ENCODE data around the gene B4GALT6.

DNA sequence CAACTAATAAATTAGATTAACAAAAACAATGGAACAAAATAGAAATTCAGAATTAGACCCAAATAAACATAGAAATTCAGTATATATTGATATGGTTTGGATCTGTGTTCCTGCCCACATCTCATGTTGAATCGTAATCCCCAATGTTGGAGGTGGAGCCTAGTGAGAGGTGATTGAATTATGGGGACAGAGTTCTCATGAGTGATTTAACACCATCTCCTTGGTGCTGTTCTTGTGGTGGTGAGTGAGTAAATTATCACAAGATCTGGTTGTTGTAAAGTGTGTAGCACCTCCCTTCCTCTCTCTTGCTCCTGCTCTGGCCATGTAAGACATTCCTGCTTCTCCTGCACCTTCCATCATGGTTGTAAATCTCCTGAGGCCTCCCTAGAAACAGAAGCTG, 16.6 kb upstream of the B4GALT6 start:
- TF ChIP-seq, protein P1, sequence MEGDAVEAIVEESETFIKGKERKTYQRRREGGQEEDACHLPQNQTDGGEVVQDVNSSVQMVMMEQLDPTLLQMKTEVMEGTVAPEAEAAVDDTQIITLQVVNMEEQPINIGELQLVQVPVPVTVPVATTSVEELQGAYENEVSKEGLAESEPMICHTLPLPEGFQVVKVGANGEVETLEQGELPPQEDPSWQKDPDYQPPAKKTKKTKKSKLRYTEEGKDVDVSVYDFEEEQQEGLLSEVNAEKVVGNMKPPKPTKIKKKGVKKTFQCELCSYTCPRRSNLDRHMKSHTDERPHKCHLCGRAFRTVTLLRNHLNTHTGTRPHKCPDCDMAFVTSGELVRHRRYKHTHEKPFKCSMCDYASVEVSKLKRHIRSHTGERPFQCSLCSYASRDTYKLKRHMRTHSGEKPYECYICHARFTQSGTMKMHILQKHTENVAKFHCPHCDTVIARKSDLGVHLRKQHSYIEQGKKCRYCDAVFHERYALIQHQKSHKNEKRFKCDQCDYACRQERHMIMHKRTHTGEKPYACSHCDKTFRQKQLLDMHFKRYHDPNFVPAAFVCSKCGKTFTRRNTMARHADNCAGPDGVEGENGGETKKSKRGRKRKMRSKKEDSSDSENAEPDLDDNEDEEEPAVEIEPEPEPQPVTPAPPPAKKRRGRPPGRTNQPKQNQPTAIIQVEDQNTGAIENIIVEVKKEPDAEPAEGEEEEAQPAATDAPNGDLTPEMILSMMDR (IDR thresholded peaks at IDR 0.05): no peak
- TF ChIP-seq EZH2 (IDR thresholded peaks at IDR 0.05; ENCODE audit: borderline replicate concordance, insufficient read depth, low read depth, low read length, poor library complexity, severe bottlenecking): no peak
